Measurements from ENCODE around the gene SPRED1. TPM values are rescaled to one million over a fixed set of nuclear protein-coding genes. Genes with fewer than 3 reads are reported as not detected.

SPRED1 gene
- total and polyA plus RNA-seq, 12 donors: 4.9 to 31.3 (median 19.4) TPM

DNA sequence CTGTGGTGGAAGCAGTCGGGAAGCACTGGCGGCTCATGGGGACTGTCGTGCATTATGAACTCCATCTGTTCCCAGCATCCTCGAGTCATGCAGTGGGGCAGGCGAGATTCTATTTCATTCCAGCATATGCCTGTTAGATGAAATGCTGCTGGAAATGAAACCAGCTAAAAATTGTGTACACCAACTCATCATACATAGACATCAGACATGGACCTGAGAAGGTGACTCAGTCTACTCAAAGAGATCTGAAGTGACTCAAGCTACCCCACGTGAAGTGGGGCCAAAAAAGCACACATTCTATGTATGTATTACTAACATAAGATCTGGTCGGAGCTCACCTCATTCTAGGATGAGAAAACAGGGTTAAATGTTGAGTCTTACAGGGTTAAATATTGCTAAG is 153.8 kb downstream of the SPRED1 start:
- no peak for TF ChIP-seq POLR2A (IDR thresholded peaks at IDR 0.05)
- TF ChIP-seq, protein P1, sequence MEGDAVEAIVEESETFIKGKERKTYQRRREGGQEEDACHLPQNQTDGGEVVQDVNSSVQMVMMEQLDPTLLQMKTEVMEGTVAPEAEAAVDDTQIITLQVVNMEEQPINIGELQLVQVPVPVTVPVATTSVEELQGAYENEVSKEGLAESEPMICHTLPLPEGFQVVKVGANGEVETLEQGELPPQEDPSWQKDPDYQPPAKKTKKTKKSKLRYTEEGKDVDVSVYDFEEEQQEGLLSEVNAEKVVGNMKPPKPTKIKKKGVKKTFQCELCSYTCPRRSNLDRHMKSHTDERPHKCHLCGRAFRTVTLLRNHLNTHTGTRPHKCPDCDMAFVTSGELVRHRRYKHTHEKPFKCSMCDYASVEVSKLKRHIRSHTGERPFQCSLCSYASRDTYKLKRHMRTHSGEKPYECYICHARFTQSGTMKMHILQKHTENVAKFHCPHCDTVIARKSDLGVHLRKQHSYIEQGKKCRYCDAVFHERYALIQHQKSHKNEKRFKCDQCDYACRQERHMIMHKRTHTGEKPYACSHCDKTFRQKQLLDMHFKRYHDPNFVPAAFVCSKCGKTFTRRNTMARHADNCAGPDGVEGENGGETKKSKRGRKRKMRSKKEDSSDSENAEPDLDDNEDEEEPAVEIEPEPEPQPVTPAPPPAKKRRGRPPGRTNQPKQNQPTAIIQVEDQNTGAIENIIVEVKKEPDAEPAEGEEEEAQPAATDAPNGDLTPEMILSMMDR (IDR thresholded peaks at IDR 0.05): no peak
- DNase-seq: no peak
- no peak overlapping the region for H3K27ac ChIP-seq
- no peaks in the 10 kb centered on the region for H3K9me3 ChIP-seq (replicated peaks in 1 of 3)
- WGBS, 4 donors: 66 to 73% (median 71%) methylated on average over 7 of the region's 7 CpGs
- H3K36me3 ChIP-seq (replicated peaks in 1 of 2): no peaks in the 10 kb centered on the region
- no peaks in the 10 kb centered on the region for H3K4me1 ChIP-seq (replicated peaks in 1 of 2)
- no peak overlapping the region for H3K4me3 ChIP-seq
- no peaks in the 10 kb centered on the region for H3K27me3 ChIP-seq
- intact Hi-C loops (cut with DNase I): no loop called here

Other genes starting within 250 kb of the SPRED1 start
- 10 to 100 TPM in 6 of 9 donors, 1 to 10 TPM in 3; 3.0 to 20.6 (median 13.7) TPM for gene FAM98B, start 201.3 kb downstream of the SPRED1 start, total RNA-seq
- 10 to 100 TPM in 1 of 3 donors, 1 to 10 TPM in 2; 5.2 to 30.1 (median 6.8) TPM for gene FAM98B, start 201.3 kb downstream of the SPRED1 start, polyA plus RNA-seq